Stimulated activated CD4-positive, alpha-beta T cell treated with anti-CD3 and anti-CD28 coated beads, Interleukin-2, amount 100 ng/mL, for 4 hours (primary cell): ENCODE measurements around the gene ALPK3.

Experiments used
- DNase-seq: peaks from one replicate; pipeline ENCODE4 v3.0.0-alpha.2; 2020; ENCODE audit warnings: low read depth

Gene ALPK3

DNA sequence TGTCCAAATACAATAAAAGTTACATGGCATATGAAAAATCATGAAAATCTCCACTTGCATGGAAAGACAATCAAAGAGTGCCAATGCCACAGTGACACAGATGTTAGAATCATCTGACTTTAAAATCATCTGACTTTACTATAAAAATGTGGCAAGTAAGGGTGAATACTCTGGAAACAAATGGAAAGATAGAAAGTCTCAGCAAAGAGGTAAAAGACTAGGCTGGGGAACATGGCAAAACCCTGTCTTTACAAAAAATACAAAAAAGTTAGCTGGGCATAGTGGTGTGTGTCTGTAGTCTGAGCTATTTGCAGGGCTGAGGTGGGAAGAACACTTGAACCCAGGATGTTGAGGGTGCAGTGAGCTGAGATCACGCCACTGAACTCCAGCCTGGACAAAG lies 29.1 kb downstream of the ALPK3 start:
- DNase-seq = no peak

DNA sequence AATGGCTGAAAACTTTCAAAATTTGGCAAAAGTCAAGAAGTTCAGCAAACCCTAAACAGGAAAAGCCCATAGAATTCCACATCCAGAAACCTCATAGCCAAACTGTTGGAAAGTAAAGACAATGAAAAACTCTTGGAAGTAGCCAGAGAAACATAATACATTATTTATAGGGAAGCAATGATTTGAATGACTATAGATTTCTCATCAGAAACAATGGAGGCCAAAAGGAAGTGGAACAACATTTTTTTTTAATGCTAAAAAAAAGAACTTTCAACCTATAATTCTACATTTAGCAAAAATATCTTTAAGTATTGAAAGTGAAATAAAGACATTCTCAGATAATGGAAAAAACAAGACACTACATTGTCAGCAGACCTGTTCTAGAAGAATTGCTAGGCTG lies 30.2 kb downstream of the ALPK3 start:
- no peak for DNase-seq

DNA sequence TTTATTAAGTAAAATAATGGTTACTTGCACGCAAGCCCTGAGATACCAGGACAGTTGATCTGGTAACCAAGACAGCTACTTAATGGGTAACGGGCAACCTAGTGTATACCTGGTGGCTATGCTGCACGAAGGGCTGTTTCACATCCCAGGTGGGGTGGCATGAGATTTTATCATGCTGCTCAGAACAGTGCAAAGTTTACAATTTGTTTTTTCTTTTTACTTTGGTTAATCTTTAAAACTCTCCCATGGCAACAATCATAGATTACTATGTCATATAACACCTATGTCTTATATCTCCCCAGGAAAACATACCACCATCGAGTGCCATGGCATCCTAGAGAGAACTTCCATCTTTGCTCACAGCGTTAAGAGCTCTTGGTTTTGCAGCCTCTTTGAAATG lies 35.1 kb downstream of the ALPK3 start:
- no peak for DNase-seq

DNA sequence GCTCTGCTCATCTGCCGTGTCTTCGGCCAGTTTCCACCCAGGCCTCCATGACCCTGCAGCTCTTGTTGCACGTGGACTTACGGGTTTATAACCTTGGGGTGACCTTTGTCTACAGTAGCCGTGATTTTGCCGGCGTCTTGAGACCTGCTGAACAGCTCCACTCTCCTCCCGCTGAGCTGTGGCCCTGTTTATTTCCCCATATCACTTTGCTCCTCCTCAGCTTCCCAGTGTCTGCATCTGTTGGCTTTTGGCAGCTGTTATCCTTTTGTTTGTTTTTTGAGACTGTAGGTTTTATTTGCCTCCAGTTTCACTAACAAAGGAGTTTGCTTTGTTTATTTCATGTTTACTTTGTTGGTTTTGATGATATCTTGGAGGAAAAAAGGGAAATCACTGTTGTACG lies 38.0 kb downstream of the ALPK3 start:
- DNase-seq = no peak

DNA sequence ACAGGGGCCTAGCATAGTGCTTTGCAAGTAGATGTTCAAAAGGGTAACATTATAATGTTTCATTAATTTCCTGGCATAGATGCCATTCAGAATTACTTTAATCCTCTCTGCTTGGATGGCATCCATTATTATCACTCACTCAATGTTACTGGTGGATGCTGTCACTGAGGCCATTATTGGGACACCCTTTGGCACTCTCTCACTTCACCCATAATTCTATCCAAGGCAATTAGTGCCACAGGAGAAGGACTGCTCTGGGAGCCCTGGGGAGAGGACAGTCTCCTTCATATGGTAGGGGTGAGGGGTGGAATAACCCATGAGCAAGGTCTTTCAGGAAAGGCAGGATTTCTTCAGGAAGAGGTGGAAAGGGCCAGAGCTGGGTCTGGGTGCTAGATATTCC lies 38.6 kb downstream of the ALPK3 start:
- DNase-seq = no peak

DNA sequence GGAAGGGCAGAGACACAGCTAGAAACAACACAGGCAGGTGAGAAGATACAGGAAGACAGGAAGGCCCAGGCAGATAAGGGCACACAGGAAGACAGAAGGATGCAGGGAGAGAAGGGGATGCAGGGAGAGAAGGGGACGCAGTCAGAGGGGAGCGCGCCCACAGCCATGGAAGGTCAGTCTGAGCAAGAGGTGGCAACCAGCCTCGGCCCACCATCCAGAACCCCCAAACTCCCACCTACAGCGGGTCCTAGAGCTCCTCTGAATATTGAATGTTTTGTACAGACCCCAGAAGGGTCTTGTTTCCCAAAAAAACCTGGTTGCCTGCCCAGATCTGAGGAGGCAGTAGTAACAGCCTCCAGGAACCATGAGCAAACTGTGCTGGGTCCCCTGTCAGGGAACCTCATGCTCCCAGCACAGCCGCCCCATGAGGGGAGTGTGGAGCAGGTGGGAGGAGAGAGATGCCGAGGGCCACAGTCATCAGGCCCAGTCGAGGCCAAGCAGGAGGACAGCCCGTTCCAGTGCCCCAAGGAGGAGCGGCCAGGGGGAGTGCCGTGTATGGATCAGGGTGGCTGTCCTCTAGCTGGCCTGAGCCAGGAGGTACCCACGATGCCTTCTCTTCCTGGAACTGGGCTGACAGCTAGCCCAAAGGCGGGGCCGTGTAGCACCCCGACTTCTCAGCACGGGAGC lies 39.7 kb downstream of the ALPK3 start:
- no peak for DNase-seq

DNA sequence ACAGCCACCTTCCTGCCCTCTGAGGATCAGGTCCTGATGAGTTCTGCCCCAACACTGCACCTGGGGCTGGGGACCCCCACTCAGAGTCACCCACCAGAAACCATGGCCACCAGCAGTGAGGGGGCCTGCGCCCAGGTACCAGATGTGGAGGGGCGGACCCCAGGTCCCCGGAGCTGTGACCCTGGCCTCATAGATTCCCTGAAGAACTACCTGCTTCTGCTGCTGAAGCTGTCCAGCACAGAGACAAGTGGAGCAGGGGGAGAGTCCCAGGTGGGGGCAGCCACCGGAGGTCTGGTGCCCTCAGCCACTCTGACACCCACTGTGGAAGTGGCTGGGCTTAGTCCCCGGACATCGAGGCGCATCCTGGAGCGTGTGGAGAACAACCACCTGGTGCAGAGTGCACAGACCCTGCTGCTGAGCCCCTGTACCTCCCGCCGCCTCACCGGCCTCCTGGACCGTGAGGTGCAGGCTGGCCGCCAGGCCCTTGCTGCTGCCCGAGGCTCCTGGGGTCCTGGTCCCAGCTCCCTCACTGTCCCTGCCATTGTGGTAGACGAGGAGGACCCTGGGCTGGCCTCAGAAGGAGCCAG lies 40.4 kb downstream of the ALPK3 start:
- DNase-seq = no peak

DNA sequence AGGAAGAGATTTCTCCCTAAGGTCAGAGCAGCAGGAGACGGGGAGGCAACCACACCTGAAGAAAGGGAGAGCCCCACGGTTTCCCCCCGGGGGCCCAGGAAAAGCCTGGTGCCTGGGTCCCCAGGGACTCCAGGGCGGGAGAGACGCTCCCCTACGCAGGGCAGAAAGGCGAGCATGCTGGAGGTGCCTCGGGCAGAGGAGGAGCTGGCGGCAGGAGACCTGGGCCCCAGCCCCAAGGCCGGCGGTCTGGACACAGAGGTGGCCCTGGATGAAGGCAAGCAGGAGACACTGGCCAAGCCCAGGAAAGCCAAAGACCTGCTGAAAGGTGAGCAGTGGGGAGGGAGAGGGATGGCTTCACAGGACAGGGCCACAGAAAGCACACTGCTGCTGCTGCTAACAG lies 41.1 kb downstream of the ALPK3 start:
- no peak for DNase-seq

DNA sequence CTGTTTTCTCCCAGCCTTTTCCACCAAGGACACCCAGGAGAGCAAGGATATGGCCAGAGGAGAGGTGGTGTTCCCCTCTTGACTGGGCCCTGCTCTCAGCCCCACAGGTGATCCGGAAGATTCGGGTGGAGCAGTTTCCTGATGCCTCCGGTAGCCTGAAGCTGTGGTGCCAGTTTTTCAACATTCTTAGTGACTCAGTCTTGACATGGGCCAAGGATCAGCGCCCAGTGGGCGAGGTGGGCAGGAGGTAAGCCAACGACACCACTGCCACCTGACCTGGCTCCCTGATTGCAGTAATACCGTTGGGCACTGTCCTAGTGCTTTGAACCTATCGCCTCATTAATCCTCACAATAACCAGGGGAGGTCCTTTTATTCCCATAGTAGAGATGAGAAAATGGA lies 42.0 kb downstream of the ALPK3 start:
- DNase-seq = no peak

DNA sequence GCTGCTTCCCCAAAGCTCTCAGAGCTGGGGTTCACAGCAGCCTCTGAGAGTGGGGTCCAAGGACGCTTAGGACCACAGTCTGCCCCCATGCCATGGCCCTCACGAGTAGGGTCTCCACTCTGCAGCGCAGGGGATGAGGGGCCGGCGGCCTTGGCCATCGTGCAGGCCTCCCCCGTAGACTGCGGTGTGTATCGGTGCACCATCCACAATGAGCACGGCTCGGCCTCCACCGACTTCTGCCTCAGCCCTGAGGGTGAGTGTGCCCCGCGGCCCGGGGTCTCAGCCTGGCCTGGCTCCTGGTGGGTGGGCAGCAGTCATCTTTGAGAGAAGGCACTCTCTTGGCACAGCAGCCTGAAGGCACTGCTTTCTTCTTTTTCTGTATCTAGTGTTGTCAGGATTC lies 42.5 kb downstream of the ALPK3 start:
- no peak for DNase-seq

DNA sequence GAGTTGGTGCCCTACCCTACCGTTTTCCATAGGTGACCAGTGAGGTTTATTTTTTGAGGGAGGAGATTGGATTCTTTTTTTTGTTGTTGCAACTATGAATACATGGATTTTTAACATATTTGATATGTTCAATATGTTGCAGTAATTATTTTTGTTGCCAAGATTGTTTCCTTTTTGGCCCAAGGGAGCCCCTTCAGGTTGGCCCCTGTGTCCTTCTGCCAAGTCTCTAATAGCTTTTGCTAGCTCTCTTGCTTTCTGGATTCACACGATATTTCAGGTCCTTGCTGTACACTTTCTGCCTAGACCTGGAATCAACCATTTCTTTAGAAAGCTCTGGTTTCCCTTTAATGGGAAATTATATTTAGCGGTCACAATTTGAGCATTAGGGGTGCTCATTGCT lies 44.6 kb downstream of the ALPK3 start:
- no peak for DNase-seq

DNA sequence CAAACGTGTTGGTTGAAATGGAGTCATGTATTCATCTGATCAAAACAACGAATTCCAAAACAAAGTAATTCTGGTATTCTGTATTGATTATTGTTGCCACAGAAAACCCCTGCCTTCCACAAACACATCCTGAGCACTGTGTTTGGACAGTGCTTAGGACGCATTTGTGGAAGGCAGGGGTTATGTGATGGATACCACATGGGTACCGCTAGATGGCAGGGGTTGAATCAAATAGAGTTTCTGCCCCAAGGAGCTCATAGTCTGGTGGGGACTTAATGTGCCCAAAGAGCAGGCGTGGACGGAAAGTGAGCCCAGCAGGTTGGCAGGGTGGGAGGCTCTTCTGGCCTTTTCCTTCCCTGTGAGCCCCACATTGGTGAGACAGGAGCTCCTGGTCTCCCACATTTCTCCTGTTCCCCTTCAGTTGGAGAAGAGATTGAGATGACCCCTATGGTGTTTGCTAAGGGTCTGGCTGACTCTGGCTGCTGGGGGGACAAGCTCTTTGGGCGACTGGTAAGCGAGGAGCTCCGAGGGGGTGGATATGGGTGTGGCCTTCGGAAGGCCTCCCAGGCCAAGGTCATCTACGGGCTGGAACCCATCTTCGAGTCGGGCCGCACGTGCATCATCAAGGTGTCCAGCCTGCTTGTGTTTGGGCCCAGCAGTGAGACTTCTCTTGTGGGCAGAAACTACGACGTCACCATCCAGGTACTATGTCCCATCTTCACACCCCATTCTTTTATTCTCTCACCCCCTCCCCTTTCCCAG lies 45.2 kb downstream of the ALPK3 start:
- DNase-seq = no peak

DNA sequence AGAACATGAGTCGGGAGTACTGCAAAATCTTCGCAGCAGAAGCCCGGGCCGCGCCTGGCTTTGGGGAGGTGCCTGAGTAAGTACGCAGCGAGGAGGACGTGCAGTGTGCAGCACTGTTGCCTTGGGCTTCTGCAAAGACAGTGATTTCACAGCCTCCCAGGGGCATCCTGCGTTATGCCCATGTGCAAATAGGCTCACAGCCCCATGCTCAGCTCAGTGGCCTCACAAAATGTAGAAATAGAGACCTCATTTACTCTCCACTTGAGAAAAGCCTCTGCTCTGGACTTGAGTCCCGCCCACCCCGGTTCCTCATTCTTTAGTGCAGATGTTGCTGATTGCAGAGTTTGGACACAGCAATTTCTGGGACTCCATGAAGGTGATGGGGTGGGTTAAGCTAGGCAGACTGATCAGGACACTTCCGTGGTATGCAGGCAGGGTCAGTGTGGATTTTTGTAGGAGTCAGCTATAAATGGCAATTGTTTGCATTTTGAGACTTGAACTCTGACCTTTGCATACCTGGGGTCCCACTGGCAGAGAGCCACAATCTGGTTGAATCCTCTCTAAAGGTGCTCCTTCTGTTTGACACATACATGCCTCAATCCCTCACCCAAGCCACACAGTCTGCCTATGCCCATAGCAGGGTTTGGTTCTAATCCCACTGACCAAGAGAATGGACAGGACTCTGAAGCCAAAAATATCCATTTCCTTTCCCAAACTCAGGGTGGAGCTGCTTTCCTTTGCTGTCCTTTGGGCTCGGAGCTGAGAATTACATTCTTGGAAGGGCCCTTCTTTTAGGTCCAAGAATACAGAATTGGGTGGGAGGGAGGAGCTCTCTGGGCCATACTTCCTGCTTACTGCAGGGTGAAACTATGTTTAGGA lies 46.6 kb downstream of the ALPK3 start:
- no peak for DNase-seq

DNA sequence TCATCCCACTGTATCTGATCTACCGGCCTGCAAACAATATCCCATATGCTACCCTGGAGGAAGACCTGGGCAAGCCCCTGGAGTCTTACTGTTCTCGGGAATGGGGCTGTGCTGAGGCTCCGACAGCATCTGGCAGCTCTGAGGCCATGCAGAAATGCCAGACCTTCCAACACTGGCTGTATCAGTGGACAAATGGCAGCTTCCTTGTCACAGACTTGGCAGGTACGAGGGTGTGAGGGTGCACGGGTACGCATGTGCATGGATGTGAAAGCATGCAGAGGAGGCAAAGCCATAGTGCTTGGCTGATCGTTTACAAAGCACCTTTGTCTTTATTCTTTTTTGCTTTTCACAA lies 47.3 kb downstream of the ALPK3 start:
- DNase-seq = no peak

DNA sequence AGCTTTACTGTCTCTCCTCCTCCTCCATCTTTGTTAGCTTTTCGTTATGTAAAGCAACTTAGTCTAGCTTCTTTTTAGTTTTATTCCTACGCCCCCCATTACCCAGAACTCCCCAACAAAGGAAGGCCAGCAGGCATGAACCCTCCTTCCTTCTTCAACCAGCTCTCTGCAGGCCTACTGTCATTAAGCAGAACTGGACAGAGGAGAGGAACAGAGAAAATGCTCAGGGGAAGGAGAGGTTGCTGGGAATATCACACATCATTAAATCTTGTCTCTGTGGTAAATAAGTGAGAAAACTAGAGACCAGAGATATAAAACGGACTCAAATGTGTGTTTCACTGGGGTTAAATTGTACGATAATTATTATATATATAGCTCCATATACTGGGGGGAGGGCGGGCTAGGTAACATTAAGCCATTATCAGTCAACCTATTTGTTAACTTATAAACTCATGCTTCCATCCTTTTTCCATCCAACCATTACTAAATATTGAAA lies 48.0 kb downstream of the ALPK3 start:
- no peak for DNase-seq

DNA sequence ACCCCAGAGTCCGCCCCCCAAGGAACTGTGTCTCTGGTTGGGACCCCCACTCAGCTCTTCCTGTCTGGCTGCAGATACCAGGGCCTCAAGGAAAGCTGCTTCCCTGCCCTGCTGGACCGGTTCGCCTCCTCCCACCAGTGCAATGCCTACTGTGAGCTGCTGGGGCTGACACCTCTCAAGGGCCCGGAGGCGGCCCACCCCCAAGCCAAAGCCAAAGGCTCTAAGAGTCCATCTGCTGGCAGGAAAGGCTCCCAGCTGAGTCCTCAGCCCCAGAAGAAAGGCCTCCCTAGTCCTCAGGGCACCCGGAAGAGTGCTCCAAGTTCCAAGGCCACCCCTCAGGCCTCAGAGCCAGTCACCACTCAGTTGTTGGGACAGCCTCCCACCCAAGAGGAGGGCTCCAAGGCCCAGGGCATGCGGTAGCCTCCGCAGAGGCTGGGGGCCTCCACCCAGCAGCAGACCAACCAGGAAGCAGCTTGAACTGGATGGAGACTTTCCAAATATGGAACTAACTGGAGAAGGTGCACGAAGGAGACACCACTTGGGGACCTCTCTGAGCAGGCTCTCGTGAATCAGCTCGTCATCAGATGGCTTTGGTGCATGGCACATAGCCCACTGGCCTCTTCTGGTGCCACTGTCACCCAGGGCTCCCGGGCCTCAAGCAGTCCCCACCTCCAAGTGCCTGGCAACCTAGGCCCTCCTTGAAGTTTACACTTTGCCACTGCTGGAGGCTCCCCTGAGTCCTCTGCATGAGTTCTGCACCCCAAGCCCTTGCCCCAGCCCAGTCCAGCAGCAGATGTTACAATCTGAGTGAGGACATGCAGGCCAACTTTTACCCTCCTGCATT lies 51.1 kb downstream of the ALPK3 start:
- no peak for DNase-seq

DNA sequence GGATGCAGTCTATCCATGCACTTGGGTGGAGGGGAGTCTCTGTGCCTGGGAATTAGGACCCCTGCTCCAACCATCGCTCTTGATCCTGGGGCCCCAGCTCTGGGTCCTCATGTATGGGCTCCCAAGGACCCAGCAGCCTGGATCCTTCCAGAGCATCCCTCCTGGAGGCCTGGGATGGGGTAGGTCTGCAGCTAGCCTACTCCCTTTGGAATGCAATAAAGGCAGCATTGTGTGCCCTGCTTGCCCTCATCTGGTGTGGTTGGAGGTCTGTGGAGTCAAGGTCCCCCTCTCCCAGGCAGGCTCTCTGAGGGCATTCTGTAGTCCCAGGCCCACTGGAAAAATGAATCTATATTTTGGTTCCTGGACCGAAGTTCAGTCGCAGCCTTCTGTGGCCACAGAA lies 52.4 kb downstream of the ALPK3 start:
- DNase-seq = no peak

DNA sequence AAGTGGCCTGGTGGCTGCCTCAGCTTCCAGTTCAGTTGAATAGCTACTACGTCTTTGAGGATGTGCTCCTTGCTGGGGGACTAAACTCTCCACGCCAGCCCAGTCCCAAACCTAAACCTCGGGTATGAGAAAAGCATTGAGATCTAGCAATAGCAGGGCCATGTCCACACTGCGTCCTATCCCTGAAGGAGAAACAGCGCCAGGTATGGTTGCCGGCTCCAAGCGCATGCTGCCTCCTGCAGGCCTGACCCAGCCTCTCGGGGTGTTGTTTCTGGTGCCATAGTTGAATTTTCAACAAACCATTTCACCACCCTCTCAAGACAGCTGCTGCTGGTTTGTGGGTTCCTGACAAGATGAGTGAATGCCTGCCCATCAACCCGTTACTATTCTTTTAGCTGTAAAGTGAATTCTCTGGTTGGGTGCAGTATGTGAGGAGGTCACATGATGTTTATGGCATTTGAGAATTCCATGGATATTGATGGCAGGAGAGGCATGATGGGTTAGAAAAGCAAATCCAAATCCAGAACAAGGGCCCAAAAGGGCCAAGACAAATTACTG lies 54.4 kb downstream of the ALPK3 start:
- DNase-seq = no peak

DNA sequence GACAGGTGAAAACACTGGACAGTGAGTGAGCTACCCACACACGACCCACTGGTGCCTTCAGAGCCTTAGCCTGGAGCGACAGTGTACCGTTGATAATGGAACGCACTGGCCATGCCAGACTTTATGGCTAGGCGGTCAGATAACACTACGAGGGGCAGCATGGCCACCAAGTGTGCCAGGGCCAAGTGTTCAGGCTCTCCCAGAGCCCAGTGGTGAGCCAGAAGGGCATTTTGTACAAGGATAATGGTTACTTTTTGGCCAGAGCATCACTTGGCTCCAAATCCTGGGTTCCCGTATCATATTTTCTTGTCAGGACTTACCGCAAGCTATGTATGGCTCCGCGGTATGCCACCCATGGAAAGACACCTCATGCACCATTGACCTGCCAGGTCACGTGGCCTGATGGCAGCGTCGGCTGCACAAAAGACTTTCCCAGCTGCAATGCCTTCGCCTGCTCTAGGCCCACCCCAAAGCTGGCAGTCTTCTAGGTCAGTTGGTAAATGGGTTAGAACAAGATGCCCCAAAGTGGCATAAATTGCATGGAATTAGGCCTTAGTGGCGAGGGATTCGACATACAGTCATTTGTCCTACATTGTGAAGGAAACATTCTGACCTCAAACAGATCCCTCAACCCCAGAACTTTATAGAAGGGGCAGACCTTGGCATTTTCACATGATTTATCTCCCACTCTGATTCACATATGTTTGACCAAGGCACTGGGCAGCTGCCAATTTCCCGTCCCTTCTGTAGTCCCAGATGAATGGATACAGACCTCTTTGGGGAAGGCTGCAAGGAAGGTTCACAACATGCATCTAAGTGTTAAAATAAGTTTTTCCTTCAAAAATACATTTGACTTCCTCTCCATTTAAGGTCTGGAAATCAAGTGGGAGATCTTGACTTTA lies 55.1 kb downstream of the ALPK3 start:
- DNase-seq = no peak

DNA sequence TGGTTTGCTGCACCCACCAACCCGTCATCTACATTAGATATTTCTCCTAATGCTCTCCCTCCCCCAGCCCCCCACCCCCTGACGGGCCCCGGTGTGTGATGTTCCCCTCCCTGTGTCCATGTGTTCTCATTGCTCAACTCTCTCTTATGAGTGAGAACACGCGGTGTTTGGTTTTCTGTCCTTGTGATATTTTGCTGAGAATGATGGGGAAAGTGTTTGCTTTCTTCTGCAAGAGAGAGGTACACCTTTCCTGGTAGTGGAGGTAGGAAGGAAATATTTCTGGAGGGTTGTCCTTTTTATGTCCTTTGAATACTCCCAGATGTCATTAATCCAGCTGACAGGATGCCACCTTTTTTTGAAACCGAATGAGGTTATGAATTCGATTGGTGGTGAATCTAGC lies 56.8 kb downstream of the ALPK3 start:
- no peak for DNase-seq
